ENCODE results near the gene PRKAG1. TPM values are rescaled to one million over a fixed set of nuclear protein-coding genes. Genes with fewer than 3 reads are reported as not detected.

PRKAG1 gene
- total RNA-seq, 1 experiment from 2014 or later: 41.6 TPM

GRCh38 chr12:48979602-48980388 lies 38.8 kb downstream of the PRKAG1 start:
- ChIA-PET POLR2A (interaction anchor here (0.7 to 1.3 kb wide), 4 partner anchors 15 to 114 kb away, joined by 3 to 4 read pairs (median 3); partner anchors contain the start of genes ARF3 and RND1), CTCF (interaction anchor here (0.6 to 10.3 kb wide), 29 partner anchors 8 to 316 kb away, joined by 3 to 237 read pairs (median 6); partner anchors contain the start of genes ARF3, DDN, DDX23 and DHH)
- Mint-ChIP-seq H3K4me3 (peak overlapping the region; percentile 68), H3K27me3 (ENCODE audit: low read depth) (peaks cover 100% of the 10 kb centered on the region), H3K27ac (no peak overlapping the region), H3K9me3 (no peaks in the 10 kb centered on the region), H3K4me1 (peaks cover 31% of the 10 kb centered on the region), H3K36me3 (no peaks in the 10 kb centered on the region)
- no peak for TF ChIP-seq FOXK1 (CRISPR knock-in tag; IDR thresholded peaks at IDR 0.05)
- no peak for TF ChIP-seq CTCF (IDR thresholded peaks at IDR 0.05)
- TF ChIP-seq MXD4 (CRISPR knock-in tag; IDR thresholded peaks at IDR 0.05; ENCODE audit: borderline replicate concordance): no peak
- no peak for TF ChIP-seq FOXJ3 (CRISPR knock-in tag; IDR thresholded peaks at IDR 0.05; ENCODE audit: borderline replicate concordance)
- 0 out of 2 replicates have a peak, but pooled peaks have one; percentile 18 for TF ChIP-seq HMGXB4 (CRISPR knock-in tag; IDR thresholded peaks at IDR 0.05)
- peak; percentile 31 for DNase-seq (ENCODE audit: low spot score)
- ATAC-seq: no peak

- no peak for ATAC-seq
- Mint-ChIP-seq H3K4me3 (peak overlapping the region; percentile 68), H3K27me3 (ENCODE audit: low read depth) (peaks cover 100% of the 10 kb centered on the region), H3K36me3 (no peaks in the 10 kb centered on the region), H3K4me1 (peaks cover 31% of the 10 kb centered on the region), H3K9me3 (no peaks in the 10 kb centered on the region), H3K27ac (no peak overlapping the region)
- DNase-seq (ENCODE audit: low spot score): no peak
- TF ChIP-seq HMGXB4 (CRISPR knock-in tag; IDR thresholded peaks at IDR 0.05): 0 out of 2 replicates have a peak, but pooled peaks have one; percentile 19
- TF ChIP-seq FOXP1 (CRISPR knock-in tag; IDR thresholded peaks at IDR 0.05; ENCODE audit: borderline replicate concordance): peak; percentile 20; the same call in 1 of the 2 replicates
- no peak for TF ChIP-seq ZNF423 (CRISPR knock-in tag; IDR thresholded peaks at IDR 0.05)
- no peak for TF ChIP-seq ATF6 (CRISPR knock-in tag; IDR thresholded peaks at IDR 0.05)
- TF ChIP-seq ZNF121 (CRISPR knock-in tag; IDR thresholded peaks at IDR 0.05): no peak
- TF ChIP-seq MXD4 (CRISPR knock-in tag; IDR thresholded peaks at IDR 0.05; ENCODE audit: borderline replicate concordance): no peak
- TF ChIP-seq NFATC4 (CRISPR knock-in tag; IDR thresholded peaks at IDR 0.05): no peak
- no peak for TF ChIP-seq E2F5 (CRISPR knock-in tag; IDR thresholded peaks at IDR 0.05)
- no peak for TF ChIP-seq GABPB1 (CRISPR knock-in tag; IDR thresholded peaks at IDR 0.05)
- TF ChIP-seq NR2C2 (CRISPR knock-in tag; IDR thresholded peaks at IDR 0.05): no peak
- no peak for TF ChIP-seq IRF2 (CRISPR knock-in tag; IDR thresholded peaks at IDR 0.05; ENCODE audit: borderline replicate concordance, low read depth)
- CTCF ChIA-PET: interaction anchor here (0.5 to 10.3 kb wide), 31 partner anchors 9 to 626 kb away, joined by 3 to 237 read pairs (median 5); partner anchors contain the start of genes ARF3, CACNB3, DDN and DDX23
- POLR2A ChIA-PET: interaction anchor here (0.6 to 0.8 kb wide), 2 partner anchors 22 to 115 kb away, joined by 3 read pairs; partner anchors contain the start of gene ARF3
These were observed 39.6 kb downstream of the PRKAG1 start for GRCh38 chr12:48978741-48979601.
